Measurements from ENCODE around the gene CPLX3. TPM values are rescaled to one million over a fixed set of nuclear protein-coding genes. Genes with fewer than 3 reads are reported as not detected.

The CPLX3 gene
- total RNA-seq, 1 experiment from 2014 or later, result not detected

DNA sequence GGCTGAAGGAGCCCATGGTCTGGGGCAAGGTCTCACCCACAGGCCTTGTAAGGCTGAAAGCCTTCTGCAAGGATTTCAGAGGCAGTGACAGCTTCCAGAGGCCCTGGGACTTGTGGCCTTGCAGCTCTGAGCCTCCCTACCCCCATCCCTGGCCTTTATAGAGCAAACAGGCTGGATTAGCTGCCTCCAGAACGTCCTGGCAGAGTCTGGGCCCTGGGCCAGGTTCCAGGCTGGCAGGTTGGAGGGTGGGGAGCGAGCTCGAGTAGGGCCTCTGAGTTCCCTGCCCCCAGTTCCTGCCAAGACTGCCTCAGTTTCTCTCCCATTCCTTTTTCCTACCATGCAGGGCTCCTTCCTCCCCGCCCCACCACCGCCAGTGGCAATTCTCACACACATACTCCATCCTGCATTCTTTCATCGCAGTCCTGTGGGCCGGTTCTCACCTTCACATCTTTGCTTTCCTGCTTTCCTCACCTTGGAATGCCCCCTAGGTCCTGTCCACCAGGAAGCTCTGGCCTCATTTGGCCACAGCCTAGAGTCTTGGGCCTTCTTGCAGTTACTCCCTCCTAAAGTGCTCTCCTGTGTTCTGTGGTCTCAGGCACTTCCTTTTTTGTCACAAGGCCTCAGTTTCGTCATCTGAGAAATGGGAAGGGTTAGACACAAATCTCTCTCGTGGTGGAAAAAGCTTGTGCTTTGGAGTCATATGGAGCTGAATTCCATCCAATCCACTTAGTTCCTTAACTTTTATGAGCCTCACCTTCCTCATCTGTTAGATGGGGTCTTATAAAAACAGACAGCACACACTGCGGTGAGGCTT is 11.1 kb upstream of the CPLX3 start:
- no peak overlapping the region; a peak in 1 of 7 replicates for H3K27ac Mint-ChIP-seq
- H3K79me1 ChIP-seq (ENCODE audit: insufficient read depth, low read depth, low read length, poor library complexity, severe bottlenecking), result no peaks in the 10 kb centered on the region
- no peak overlapping the region for H3K18ac ChIP-seq (ENCODE audit: insufficient read length, low read depth, low read length)
- no peak overlapping the region for H2BK120ac ChIP-seq (ENCODE audit: low read depth, low read length, poor library complexity, severe bottlenecking)
- H4K8ac ChIP-seq (replicated peaks; ENCODE audit: insufficient read length, low read depth, low read length), result no peak overlapping the region
- H3K23ac ChIP-seq (ENCODE audit: insufficient read length, low read depth, low read length), result no peak overlapping the region
- H4K91ac ChIP-seq (ENCODE audit: insufficient read length, low read depth, low read length), result no peak overlapping the region
- H3K4me1 ChIP-seq (ENCODE audit: insufficient read depth, low read length), result no peaks in the 10 kb centered on the region
- H3K27me3 ChIP-seq (ENCODE audit: insufficient read depth, low read length), result no peaks in the 10 kb centered on the region
- H3K56ac ChIP-seq (ENCODE audit: insufficient read length, low read depth, low read length), result no peak overlapping the region
- H3K27me3 Mint-ChIP-seq (ENCODE audit: low read depth), result peaks cover 11% of the 10 kb centered on the region
- no peak overlapping the region for H2BK12ac ChIP-seq (ENCODE audit: insufficient read length, low read depth, low read length)
- no peak overlapping the region for H2BK5ac ChIP-seq (ENCODE audit: insufficient read length, low read length)
- no peaks in the 10 kb centered on the region; a peak in 1 of 5 replicates for H3K9me3 Mint-ChIP-seq
- H2BK15ac ChIP-seq (ENCODE audit: low read depth, low read length), result no peak overlapping the region
- no peak overlapping the region for H2AK5ac ChIP-seq (ENCODE audit: insufficient read length, low read length)
- TF ChIP-seq, protein P1, sequence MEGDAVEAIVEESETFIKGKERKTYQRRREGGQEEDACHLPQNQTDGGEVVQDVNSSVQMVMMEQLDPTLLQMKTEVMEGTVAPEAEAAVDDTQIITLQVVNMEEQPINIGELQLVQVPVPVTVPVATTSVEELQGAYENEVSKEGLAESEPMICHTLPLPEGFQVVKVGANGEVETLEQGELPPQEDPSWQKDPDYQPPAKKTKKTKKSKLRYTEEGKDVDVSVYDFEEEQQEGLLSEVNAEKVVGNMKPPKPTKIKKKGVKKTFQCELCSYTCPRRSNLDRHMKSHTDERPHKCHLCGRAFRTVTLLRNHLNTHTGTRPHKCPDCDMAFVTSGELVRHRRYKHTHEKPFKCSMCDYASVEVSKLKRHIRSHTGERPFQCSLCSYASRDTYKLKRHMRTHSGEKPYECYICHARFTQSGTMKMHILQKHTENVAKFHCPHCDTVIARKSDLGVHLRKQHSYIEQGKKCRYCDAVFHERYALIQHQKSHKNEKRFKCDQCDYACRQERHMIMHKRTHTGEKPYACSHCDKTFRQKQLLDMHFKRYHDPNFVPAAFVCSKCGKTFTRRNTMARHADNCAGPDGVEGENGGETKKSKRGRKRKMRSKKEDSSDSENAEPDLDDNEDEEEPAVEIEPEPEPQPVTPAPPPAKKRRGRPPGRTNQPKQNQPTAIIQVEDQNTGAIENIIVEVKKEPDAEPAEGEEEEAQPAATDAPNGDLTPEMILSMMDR (conservative IDR thresholded peaks at IDR 0.05), result no peak
- WGBS (ENCODE audit: extremely low coverage, insufficient read length, low lambda C conversion rate), result no CpG with 5 or more reads among the region's 10 CpGs
- H4K5ac ChIP-seq (ENCODE audit: insufficient read length, low read depth, low read length), result no peak overlapping the region
- no peaks in the 10 kb centered on the region for H3K9me3 ChIP-seq (ENCODE audit: control insufficient read depth, low read depth, low read length)
- H3K9ac ChIP-seq (ENCODE audit: extremely low read depth, insufficient read length, low read length), result no peak overlapping the region
- no peak for DNase-seq
- H3K4ac ChIP-seq (ENCODE audit: low read depth, low read length), result no peak overlapping the region
- H2BK20ac ChIP-seq (ENCODE audit: low read depth, low read length, poor library complexity, severe bottlenecking), result no peak overlapping the region
- H2AFZ ChIP-seq (ENCODE audit: low read length), result no peak overlapping the region
- no peaks in the 10 kb centered on the region for H4K20me1 ChIP-seq (ENCODE audit: control insufficient read depth, insufficient read depth, insufficient read length)
- H3K23me2 ChIP-seq (ENCODE audit: insufficient read length, low read depth, low read length, poor library complexity, severe bottlenecking), result no peaks in the 10 kb centered on the region
- H3K4me2 ChIP-seq (ENCODE audit: insufficient read depth, insufficient read length, low read length), result no peak overlapping the region
- no peaks in the 10 kb centered on the region for H3K79me2 ChIP-seq (ENCODE audit: insufficient read depth, low read length)
- H3K36me3 Mint-ChIP-seq (ENCODE audit: insufficient read depth in 1 of 3, low read depth in 3 of 3), result no peaks in the 10 kb centered on the region
- no peak overlapping the region for H3K27ac ChIP-seq (ENCODE audit: insufficient read length, low read depth, low read length)
- H3K14ac ChIP-seq (ENCODE audit: insufficient read depth, low read length), result no peak overlapping the region
- peaks cover 9 to 19% of the 10 kb centered on the region in 2 experiments for H3K4me1 Mint-ChIP-seq
- H3T11ph ChIP-seq (ENCODE audit: low read length), result no peak overlapping the region
- H3K4me3 Mint-ChIP-seq, result no peak overlapping the region

Data from H9 (cell line).